SU-DHL-6 (cell line): ENCODE results near the gene TMEM52.

ENCODE experiments used
- EZH2phosphoT487 ChIP-seq: fragments of 200-600 bp; sonication (generic), shearing (Covaris generic); conservative IDR thresholded peaks from 2 replicates; pipeline ENCODE4 v1.6.1; 2018; ENCODE audit warnings: mild to moderate bottlenecking, antibody characterized with exemption, low read length, moderate library complexity, mixed read lengths
- TF ChIP-seq, protein P1 (sequence below): fragments of 200-600 bp; sonication (generic); IDR thresholded peaks from one replicate; pipeline ENCODE4 v1.5.1; 2017; ENCODE audit warnings: antibody characterized with exemption, mild to moderate bottlenecking, low read length, moderate library complexity; ENCODE audit not compliant: insufficient read depth, poor library complexity, severe bottlenecking

DNA sequence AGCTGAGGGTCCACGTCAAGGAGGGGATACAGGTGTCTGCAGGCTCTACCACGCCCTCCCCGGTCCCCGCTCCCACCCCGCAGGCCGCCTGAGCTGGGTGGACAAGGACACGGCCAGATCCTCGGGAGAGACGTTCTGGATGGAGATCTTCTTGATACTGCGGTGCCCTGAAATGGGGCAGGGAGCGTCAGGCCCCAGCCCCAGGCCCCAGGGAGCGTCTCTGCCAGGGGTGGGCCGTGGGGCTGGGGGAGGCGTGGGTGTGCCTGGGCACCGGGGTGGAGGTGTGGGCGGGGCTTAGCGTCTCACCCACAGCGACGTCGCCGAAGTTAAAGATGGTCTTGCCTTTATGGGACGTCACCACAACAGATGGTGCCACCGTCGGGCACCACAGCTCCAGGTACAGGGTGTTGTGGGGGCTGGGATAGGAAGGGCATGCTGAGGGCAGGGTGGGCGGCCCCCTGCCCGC lies 7.3 kb upstream of the TMEM52 start:
- TF ChIP-seq, protein P1, sequence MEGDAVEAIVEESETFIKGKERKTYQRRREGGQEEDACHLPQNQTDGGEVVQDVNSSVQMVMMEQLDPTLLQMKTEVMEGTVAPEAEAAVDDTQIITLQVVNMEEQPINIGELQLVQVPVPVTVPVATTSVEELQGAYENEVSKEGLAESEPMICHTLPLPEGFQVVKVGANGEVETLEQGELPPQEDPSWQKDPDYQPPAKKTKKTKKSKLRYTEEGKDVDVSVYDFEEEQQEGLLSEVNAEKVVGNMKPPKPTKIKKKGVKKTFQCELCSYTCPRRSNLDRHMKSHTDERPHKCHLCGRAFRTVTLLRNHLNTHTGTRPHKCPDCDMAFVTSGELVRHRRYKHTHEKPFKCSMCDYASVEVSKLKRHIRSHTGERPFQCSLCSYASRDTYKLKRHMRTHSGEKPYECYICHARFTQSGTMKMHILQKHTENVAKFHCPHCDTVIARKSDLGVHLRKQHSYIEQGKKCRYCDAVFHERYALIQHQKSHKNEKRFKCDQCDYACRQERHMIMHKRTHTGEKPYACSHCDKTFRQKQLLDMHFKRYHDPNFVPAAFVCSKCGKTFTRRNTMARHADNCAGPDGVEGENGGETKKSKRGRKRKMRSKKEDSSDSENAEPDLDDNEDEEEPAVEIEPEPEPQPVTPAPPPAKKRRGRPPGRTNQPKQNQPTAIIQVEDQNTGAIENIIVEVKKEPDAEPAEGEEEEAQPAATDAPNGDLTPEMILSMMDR, result no peak
- TF ChIP-seq EZH2phosphoT487, result no peak
